ENCODE data around the gene DGCR8.
"Not testable (repeated sequence)": the region's sequence is repeated elsewhere in the genome, so short reads cannot be mapped to it uniquely, and the experiment has no call there.

DGCR8 gene

DNA sequence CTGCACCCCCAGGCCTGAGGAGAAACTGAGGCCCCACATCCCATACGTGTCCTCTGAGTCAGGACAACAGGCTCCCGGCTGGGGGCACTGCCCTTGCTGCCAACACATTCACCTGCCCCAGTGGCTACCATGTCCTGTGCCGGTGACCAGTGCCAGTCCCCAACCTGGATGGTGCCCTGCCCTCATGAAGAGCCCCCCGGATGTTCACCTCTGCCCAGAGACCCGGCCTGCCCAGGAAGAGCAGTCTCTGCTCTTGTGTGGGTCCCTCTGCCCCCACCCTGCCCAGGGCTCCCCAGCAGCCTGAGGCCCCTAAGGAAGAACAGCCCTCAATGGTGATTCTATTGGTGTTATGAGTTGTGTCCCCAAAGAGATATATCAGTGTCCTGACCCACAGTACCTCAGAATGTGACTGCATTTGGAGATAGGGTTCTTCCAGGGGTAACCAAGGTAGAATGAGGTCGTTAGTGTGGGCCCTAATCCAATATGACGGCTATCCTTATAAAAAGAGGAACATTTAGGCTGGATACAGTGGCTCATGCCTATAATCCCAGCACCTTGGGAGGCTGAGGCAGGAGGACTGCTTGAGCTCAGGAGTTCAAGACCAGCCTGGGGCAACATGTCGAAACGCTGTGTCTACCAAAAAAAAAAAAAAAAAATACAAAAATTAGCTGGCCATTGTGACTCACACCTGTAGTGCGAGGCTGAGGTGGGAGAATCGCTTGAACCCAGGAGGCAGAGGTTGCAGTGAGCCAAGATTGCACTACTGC lies 13.2 kb upstream of the DGCR8 start:
- H3K4me3 ChIP-seq = no peak overlapping the region
- H3K9me3 ChIP-seq = no peaks in the 10 kb centered on the region
- TF ChIP-seq, protein P1, sequence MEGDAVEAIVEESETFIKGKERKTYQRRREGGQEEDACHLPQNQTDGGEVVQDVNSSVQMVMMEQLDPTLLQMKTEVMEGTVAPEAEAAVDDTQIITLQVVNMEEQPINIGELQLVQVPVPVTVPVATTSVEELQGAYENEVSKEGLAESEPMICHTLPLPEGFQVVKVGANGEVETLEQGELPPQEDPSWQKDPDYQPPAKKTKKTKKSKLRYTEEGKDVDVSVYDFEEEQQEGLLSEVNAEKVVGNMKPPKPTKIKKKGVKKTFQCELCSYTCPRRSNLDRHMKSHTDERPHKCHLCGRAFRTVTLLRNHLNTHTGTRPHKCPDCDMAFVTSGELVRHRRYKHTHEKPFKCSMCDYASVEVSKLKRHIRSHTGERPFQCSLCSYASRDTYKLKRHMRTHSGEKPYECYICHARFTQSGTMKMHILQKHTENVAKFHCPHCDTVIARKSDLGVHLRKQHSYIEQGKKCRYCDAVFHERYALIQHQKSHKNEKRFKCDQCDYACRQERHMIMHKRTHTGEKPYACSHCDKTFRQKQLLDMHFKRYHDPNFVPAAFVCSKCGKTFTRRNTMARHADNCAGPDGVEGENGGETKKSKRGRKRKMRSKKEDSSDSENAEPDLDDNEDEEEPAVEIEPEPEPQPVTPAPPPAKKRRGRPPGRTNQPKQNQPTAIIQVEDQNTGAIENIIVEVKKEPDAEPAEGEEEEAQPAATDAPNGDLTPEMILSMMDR (IDR thresholded peaks at IDR 0.05) = no peak
- no peak for DNase-seq
- H3K27me3 ChIP-seq = no peaks in the 10 kb centered on the region
- no peak overlapping the region for H3K27ac ChIP-seq
- intact Hi-C loops (cut with DNase I; ENCODE audit: low total_unique reads) = no loop called here
- H3K4me1 ChIP-seq = no peaks in the 10 kb centered on the region
- H3K36me3 ChIP-seq = peaks cover 22 to 47% (median 36%) of the 10 kb centered on the region in 3 donors

DNA sequence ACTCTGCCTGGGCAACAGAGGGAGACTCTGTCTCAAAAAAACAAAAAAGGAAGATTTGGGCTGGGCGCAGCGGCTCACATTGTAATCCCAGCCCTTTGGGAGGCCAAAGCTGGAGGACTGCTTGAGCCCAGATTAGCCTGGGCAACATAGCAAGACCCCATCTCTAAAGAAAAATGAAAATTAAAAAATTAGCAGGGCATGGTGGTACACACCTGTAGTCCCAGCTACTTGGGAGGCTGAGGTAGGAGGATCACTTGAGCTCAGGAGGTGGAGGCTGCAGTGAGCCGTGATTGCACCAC lies 12.7 kb upstream of the DGCR8 start:
- H3K9me3 ChIP-seq; DNase-seq; H3K27me3 ChIP-seq; H3K4me1 ChIP-seq; H3K27ac ChIP-seq; intact Hi-C loops (cut with DNase I; ENCODE audit: low total_unique reads); H3K4me3 ChIP-seq: not testable (repeated sequence)
- H3K36me3 ChIP-seq = peaks cover 17 to 41% (median 31%) of the 10 kb centered on the region in 3 donors

DNA sequence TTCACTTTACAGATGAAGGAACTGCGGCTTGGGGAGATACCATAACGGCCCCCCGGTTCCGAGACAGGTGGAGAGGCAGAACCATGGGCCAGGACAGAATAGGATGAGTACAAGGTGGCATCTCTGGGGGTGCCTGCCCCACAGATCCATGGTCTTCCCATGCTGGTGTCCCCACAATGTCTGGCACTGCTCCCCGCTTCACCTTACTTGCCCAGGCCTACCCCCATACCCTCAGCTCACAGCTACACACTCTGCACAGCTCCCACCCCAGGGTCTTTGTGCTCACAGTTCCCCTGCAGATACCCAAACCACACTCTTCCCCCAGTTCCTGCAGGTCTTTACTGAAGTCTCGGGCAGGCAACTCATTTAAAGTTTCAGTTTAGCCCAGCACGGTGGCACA lies 11.4 kb upstream of the DGCR8 start:
- H3K4me1 ChIP-seq = no peaks in the 10 kb centered on the region
- no peak for DNase-seq
- TF ChIP-seq, protein P1 (IDR thresholded peaks at IDR 0.05) = no peak

DNA sequence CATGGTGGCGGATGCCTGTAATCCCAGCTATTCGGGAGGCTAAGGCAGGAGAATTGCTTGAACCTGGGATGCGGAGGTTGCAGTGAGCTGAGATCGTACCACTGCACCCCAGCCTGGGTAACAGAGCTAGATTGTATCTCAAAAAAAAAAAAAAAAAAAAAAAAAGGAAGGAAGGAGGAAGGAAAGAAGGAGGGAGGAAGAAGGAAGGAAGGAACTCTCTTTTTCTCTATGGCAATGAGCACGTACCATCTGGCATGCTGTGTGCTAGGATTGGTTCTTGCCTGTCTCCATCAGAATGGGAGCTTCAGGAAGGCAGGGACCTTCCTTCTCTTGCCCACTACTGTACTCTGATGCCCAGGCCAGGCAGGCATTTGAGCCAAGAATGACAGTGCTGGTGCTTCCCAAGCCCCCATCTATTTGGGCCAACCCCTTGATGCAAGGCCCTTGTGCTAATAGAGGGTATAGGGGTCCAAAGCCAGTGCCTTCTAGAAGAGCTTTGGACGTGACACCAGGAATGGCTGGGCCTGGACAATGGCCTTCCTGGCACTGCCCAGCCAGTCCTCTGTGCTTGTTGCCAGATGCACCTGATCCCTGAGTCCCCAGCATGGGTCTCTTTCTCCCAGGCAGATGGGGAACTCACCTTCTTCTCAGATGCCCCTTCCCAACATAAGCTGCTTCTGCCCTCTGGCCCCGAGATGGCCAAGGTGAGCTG lies 10.6 kb upstream of the DGCR8 start:
- Histone ChIP-seq H3K9me3 (no peaks in the 10 kb centered on the region), H3K27ac (no peak overlapping the region), H3K4me3 (no peak overlapping the region), H3K36me3 (peaks cover under 1 to 20% (median 10%) of the 10 kb centered on the region in 3 donors), H3K4me1 (no peaks in the 10 kb centered on the region), H3K27me3 (no peaks in the 10 kb centered on the region)
- DNase-seq = no peak
- intact Hi-C loops (cut with DNase I; ENCODE audit: low total_unique reads) = no loop called here
- TF ChIP-seq, protein P1 (IDR thresholded peaks at IDR 0.05) = no peak

More for the DNA sequence above, 11.4 kb upstream of the DGCR8 start:
- Histone ChIP-seq H3K4me3 (no peak overlapping the region), H3K9me3 (no peaks in the 10 kb centered on the region), H3K27ac (no peak overlapping the region), H3K36me3 (peaks cover 7 to 28% (median 18%) of the 10 kb centered on the region in 3 donors), H3K27me3 (no peaks in the 10 kb centered on the region)
- intact Hi-C loops (cut with DNase I; ENCODE audit: low total_unique reads) = no loop called here

DNA sequence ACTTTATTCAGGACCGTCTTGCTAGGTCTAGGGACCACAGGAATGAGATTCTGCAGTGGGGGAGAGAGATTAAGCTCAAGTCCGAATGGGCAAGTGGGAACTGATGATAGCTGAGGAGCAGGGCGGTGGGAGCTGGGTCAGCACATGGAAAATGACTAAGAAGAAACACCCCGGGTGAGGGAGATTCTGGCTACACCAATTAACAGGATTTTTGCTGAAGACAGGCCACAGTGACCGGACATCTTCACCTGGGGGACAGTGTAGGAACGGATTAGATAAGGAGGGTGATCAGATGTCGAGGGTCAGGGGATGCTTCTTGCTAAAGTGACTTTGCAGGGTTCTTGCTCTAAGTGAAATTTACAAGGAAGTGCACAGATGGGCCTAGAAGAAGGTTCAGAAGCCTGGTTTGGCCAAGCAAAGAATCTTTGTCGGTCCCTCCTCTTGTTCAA lies 8.5 kb upstream of the DGCR8 start:
- intact Hi-C loops (cut with DNase I; ENCODE audit: low total_unique reads) = no loop called here
- no peaks in the 10 kb centered on the region for H3K4me1 ChIP-seq
- no peaks in the 10 kb centered on the region for H3K27me3 ChIP-seq
- DNase-seq = no peak
- no peak overlapping the region for H3K27ac ChIP-seq
- no peak overlapping the region for H3K4me3 ChIP-seq
- TF ChIP-seq, protein P1 (IDR thresholded peaks at IDR 0.05) = no peak
- H3K9me3 ChIP-seq = no peaks in the 10 kb centered on the region
- H3K36me3 ChIP-seq = no peaks in the 10 kb centered on the region

DNA sequence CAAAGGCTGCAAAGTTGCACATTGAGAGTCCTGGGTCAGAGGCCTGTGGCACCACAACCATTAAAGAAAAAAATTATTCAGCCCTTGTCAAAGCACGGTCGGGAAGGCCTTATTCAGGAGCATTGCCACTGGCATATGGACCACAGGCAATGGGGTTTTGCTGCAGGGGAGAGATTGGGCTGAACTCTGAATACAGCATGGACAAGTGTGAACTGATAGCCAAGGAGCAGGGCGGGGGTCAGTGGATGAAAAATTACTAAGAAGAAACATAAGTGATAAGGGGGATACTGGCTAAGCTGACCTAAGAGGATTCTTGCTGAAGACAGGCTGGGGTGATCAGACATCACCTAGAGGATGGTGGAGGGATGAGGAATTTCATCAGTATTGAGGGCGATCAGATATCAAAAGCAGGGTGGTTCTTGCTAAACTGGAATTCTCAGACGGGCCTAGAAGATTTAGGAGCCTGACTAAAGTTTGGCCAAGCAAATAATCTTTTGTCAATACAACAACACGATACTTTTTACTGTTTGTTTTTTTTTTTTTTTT lies 3.3 kb upstream of the DGCR8 start:
- no peak overlapping the region for H3K27ac ChIP-seq
- intact Hi-C loops (cut with DNase I; ENCODE audit: low total_unique reads) = no loop called here
- no peaks in the 10 kb centered on the region for H3K27me3 ChIP-seq
- H3K4me1 ChIP-seq = peaks cover 0 to 18% (median 11%) of the 10 kb centered on the region in 4 donors
- TF ChIP-seq, protein P1 (IDR thresholded peaks at IDR 0.05) = no peak
- H3K4me3 ChIP-seq = no peak overlapping the region
- H3K9me3 ChIP-seq = no peaks in the 10 kb centered on the region
- H3K36me3 ChIP-seq = no peaks in the 10 kb centered on the region
- no peak for DNase-seq

All from tibial artery (tissue), 4 donors.